ENCODE data around the gene PHF2.

Gene PHF2

GRCh38 chr9:93634311-93635185, 58.2 kb downstream of the PHF2 start:
- FAIRE-seq: no peak

GRCh38 chr9:93635186-93636107, 59.1 kb downstream of the PHF2 start:
- FAIRE-seq: no peak

GRCh38 chr9:93636172-93636661, 59.8 kb downstream of the PHF2 start:
- no peak for FAIRE-seq

GRCh38 chr9:93636667-93637066, 60.3 kb downstream of the PHF2 start:
- no peak for FAIRE-seq

GRCh38 chr9:93637886-93638285, 61.5 kb downstream of the PHF2 start:
- FAIRE-seq: no peak

- no peak for FAIRE-seq
These were observed 63.6 kb downstream of the PHF2 start for GRCh38 chr9:93640027-93640426.

GRCh38 chr9:93642961-93643360, 66.6 kb downstream of the PHF2 start:
- no peak for FAIRE-seq

GRCh38 chr9:93644397-93645088, 68.2 kb downstream of the PHF2 start:
- FAIRE-seq: no peak

GRCh38 chr9:93645149-93645889, 68.9 kb downstream of the PHF2 start:
- FAIRE-seq: no peak

- FAIRE-seq: no peak
These were observed 69.7 kb downstream of the PHF2 start for GRCh38 chr9:93645921-93646639.

GRCh38 chr9:93646640-93647178, 70.3 kb downstream of the PHF2 start:
- no peak for FAIRE-seq

GRCh38 chr9:93648181-93648580, 71.8 kb downstream of the PHF2 start:
- no peak for FAIRE-seq

GRCh38 chr9:93648836-93649235, 72.5 kb downstream of the PHF2 start:
- FAIRE-seq: no peak

- no peak for FAIRE-seq
These were observed 73.4 kb downstream of the PHF2 start for GRCh38 chr9:93649610-93650261.

GRCh38 chr9:93650448-93650847, 74.1 kb downstream of the PHF2 start:
- FAIRE-seq: no peak

GRCh38 chr9:93651521-93651950, 75.2 kb downstream of the PHF2 start:
- FAIRE-seq: no peak

- no peak for FAIRE-seq
These were observed 76.5 kb downstream of the PHF2 start for GRCh38 chr9:93652604-93653592.

GRCh38 chr9:93653760-93654159, 77.4 kb downstream of the PHF2 start:
- FAIRE-seq: no peak

GRCh38 chr9:93654351-93654961, 78.1 kb downstream of the PHF2 start:
- no peak for FAIRE-seq
